K562 (cell line): Measurements from ENCODE around the gene LYPD5. TPM values are rescaled to one million over a fixed set of nuclear protein-coding genes. Genes with fewer than 3 reads are reported as not detected.
A peak's percentile ranks its signal among the peaks of the same experiment; 100 is the strongest.

Experiments
- CBFA2T2 ChIP-seq: fragments of 450-650 bp; conservative IDR thresholded peaks from 2 replicates; pipeline ENCODE4 v1.6.1; 2017; ENCODE audit warnings: mild to moderate bottlenecking
- CBX1 ChIP-seq: sonication (generic); IDR thresholded peaks from 2 replicates; pipeline ENCODE4 v1.6.1; 2016; ENCODE audit warnings: antibody characterized with exemption, low read depth, mild to moderate bottlenecking
- DMBX1 ChIP-seq: fragments of 250-450 bp; sonication (Bioruptor Pico); IDR thresholded peaks from 2 replicates; pipeline ENCODE4 v1.8.0; 2022; ENCODE audit warnings: inconsistent platforms, mild to moderate bottlenecking, moderate library complexity, borderline replicate concordance
- EP300 ChIP-seq: IDR thresholded peaks from 2 replicates; pipeline ENCODE4 v1.6.1; 2012; ENCODE audit warnings: low read length, improper control_type of control experiment
- FOS ChIP-seq: IDR thresholded peaks from 3 replicates; pipeline ENCODE4 v1.6.1; 2011; ENCODE audit not compliant: insufficient read length; ENCODE audit errors: extremely low read depth
- FOXA1 ChIP-seq: fragments of 450-650 bp; IDR thresholded peaks from 2 replicates; pipeline ENCODE4 v1.6.1; 2016; ENCODE audit warnings: mild to moderate bottlenecking, borderline replicate concordance
- HDGF ChIP-seq: fragments of 450-650 bp; IDR thresholded peaks from 2 replicates; pipeline ENCODE4 v1.6.1; 2016
- KDM2B ChIP-seq: fragments of 250-450 bp; sonication (Bioruptor Pico); IDR thresholded peaks from 2 replicates; pipeline ENCODE4 v1.8.0; 2021; ENCODE audit warnings: mild to moderate bottlenecking, moderate library complexity
- MAFG ChIP-seq: fragments of 450-650 bp; conservative IDR thresholded peaks from 2 replicates; pipeline ENCODE4 v1.6.1; 2016; ENCODE audit warnings: missing genetic modification characterization, missing compliant biosample characterization
- MCM7 ChIP-seq, 2 experiments: fragments of 450-650 bp; IDR thresholded peaks; 2 replicates each; pipeline ENCODE4 v1.6.1; 2016 to 2018
- MTA2 ChIP-seq: fragments of 450-650 bp; IDR thresholded peaks from 2 replicates; pipeline ENCODE4 v1.6.1; 2016; ENCODE audit warnings: low read depth
- NR3C1 ChIP-seq: sonication (generic); formaldehyde crosslinking; IDR thresholded peaks from 2 replicates; pipeline ENCODE4 v1.8.1; 2022; ENCODE audit warnings: missing genetic modification reagents
- PHF8 ChIP-seq: fragments of 200-600 bp; sonication (generic); IDR thresholded peaks from 2 replicates; pipeline ENCODE4 v1.6.1; 2012; ENCODE audit warnings: mixed run types, mild to moderate bottlenecking, inconsistent platforms, low read length, moderate library complexity, borderline replicate concordance
- TOE1 ChIP-seq, 2 experiments: fragments of 450-650 bp in 1 of 2; sonication (generic) in 1 of 2; formaldehyde crosslinking in 1 of 2; IDR thresholded peaks; 2 replicates each; pipeline versions ENCODE4 v1.7.1 to v1.8.0; 2016 to 2022; ENCODE audit warnings: borderline replicate concordance in 2 of 2, mild to moderate bottlenecking in 2 of 2, antibody characterized with exemption in 1 of 2, inconsistent platforms in 1 of 2, low read depth in 1 of 2, missing genetic modification reagents in 1 of 2, moderate library complexity in 1 of 2
- ZBTB7A ChIP-seq: IDR thresholded peaks from 2 replicates; pipeline ENCODE4 v1.6.1; 2011; ENCODE audit warnings: low read depth, mild to moderate bottlenecking, low read length, moderate library complexity, borderline replicate concordance; ENCODE audit not compliant: control insufficient read depth
- ZNF507 ChIP-seq: conservative IDR thresholded peaks from 2 replicates; pipeline ENCODE4 v1.6.1; 2017; ENCODE audit warnings: missing genetic modification characterization, missing compliant biosample characterization
- polyA plus RNA-seq, 8 experiments: library from polyadenylated mRNA; depleted of rRNA in 4 of 8; stranded (reverse) in 5 of 8; unstranded in 3 of 8; fragments of >200 nt; fragmentation: Nextera tagmentation in 2 of 8; fragmentation: Illumina TruSeq in 1 of 8; extraction: Ambion mirVana in 2 of 8; extraction: Trizol in 1 of 8; gene quantifications; 2 replicates each; pipeline versions ENCODE4 v1.2.1 to v1.2.3, GENCODE V29; 2011 to 2014; ENCODE audit warnings: inconsistent platforms in 1 of 8, missing spikeins in 1 of 8
- total RNA-seq, 7 experiments: library from RNA; depleted of rRNA in 6 of 7; stranded (reverse); fragments of >200 nt in 6 of 7; fragmentation: Illumina TruSeq in 2 of 7; extraction: Trizol in 2 of 7; gene quantifications; 2 replicates each; pipeline versions ENCODE4 v1.2.1 to v1.2.3, GENCODE V29; 2011 to 2021; ENCODE audit warnings: low replicate concordance in 1 of 7
- TF ChIP-seq, protein P1 (sequence below), 2 experiments: IDR thresholded peaks; 2 replicates each; pipeline ENCODE4 v1.6.1; 2012; ENCODE audit warnings: improper control_type of control experiment in 2 of 2, low read depth in 2 of 2, low read length in 2 of 2, borderline replicate concordance in 1 of 2
- TF ChIP-seq, protein P2 (sequence below): fragments of 450-650 bp; conservative IDR thresholded peaks from 2 replicates; pipeline ENCODE4 v1.6.1; 2016; ENCODE audit warnings: missing genetic modification characterization, low read depth, mild to moderate bottlenecking, missing compliant biosample characterization, moderate library complexity
- TF ChIP-seq, protein P3 (sequence below): fragments of 200-800 bp; sonication (Bioruptor generic); IDR thresholded peaks from 2 replicates; pipeline ENCODE4 v1.6.1; 2016; ENCODE audit warnings: missing genetic modification characterization, missing compliant biosample characterization

The LYPD5 gene
- total and polyA plus RNA-seq, 9 of the 15 experiments (the other 6 are each of a cell fraction or from before 2014, with no cell fraction given): 0.03 to 0.22 (median 0.10) TPM; not detected in 3

DNA sequence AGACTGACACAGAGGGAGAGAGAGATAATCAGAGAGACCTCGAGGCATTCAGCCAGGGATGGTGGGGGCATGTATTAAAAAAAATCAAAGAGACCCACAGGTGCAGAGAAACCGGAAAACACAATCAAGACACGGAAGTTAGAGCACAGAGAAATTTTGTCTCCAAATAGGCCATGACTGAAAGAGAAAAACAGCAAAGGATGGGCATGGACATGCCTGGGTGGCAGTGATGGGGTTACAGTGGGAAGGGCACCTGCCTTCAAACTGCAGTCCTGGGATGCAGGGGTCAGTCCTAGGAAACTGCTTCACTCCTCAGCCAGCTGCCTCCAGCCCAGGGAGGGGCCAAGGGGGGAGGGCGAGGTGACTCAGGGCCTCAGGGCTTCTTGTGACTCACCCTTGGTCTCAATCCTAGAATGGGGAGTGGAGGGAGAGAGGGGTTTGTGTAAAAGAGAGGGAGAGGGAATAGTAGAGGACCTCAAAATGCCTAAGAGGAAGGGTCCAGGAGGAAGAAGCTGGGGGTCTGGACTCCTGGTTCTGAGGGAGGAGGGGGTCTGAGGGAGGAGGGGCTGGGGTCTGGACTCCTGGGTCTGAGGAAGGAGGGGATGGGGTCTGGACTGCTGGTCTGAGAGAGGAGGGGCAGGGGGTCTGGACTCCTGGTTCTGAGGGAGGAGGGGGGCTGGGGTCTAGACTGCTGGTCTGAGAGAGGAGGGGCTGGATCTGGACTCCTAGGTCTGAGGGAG, 17.8 kb downstream of the LYPD5 start (continued):
- TF ChIP-seq, protein P1, sequence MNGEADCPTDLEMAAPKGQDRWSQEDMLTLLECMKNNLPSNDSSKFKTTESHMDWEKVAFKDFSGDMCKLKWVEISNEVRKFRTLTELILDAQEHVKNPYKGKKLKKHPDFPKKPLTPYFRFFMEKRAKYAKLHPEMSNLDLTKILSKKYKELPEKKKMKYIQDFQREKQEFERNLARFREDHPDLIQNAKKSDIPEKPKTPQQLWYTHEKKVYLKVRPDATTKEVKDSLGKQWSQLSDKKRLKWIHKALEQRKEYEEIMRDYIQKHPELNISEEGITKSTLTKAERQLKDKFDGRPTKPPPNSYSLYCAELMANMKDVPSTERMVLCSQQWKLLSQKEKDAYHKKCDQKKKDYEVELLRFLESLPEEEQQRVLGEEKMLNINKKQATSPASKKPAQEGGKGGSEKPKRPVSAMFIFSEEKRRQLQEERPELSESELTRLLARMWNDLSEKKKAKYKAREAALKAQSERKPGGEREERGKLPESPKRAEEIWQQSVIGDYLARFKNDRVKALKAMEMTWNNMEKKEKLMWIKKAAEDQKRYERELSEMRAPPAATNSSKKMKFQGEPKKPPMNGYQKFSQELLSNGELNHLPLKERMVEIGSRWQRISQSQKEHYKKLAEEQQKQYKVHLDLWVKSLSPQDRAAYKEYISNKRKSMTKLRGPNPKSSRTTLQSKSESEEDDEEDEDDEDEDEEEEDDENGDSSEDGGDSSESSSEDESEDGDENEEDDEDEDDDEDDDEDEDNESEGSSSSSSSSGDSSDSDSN (IDR thresholded peaks at IDR 0.05; ENCODE audit: borderline replicate concordance in 1 of 2, low read depth in 2 of 2, low read length in 2 of 2): 0 out of 4 replicates have a peak, but pooled peaks of 1 of the 2 experiments have one; percentile 21
- peak; percentile 77 for TF ChIP-seq FOS
- TF ChIP-seq HDGF: no peak; the same call in 1 of the 2 replicates
- TF ChIP-seq ZBTB7A: peak; percentile 89
- no peak; the same call in 1 of the 2 replicates for TF ChIP-seq MTA2
- no peak for TF ChIP-seq NR3C1
- TF ChIP-seq KDM2B (CRISPR knock-in tag): no peak
- TF ChIP-seq PHF8: peak; percentile 1; the same call in 1 of the 2 replicates
- no peak for TF ChIP-seq FOXA1
- peak; percentile 42; the same call in 1 of the 2 replicates for TF ChIP-seq TOE1 (IDR thresholded peaks at IDR 0.05; ENCODE audit: borderline replicate concordance)
- TF ChIP-seq TOE1 (CRISPR knock-in tag; IDR thresholded peaks at IDR 0.05; ENCODE audit: borderline replicate concordance, low read depth): no peak
- TF ChIP-seq CBFA2T2: 0 out of 2 replicates have a peak, but pooled peaks have one; percentile 18
- TF ChIP-seq CBX1: no peak
- TF ChIP-seq, protein P2, sequence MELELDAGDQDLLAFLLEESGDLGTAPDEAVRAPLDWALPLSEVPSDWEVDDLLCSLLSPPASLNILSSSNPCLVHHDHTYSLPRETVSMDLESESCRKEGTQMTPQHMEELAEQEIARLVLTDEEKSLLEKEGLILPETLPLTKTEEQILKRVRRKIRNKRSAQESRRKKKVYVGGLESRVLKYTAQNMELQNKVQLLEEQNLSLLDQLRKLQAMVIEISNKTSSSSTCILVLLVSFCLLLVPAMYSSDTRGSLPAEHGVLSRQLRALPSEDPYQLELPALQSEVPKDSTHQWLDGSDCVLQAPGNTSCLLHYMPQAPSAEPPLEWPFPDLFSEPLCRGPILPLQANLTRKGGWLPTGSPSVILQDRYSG (tag): no peak
- TF ChIP-seq MAFG (tag): peak; percentile 51
- TF ChIP-seq DMBX1 (CRISPR knock-in tag): 0 out of 2 replicates have a peak, but pooled peaks have one; percentile 20
- no peak for TF ChIP-seq ZNF507 (tag)
- TF ChIP-seq, protein P3, sequence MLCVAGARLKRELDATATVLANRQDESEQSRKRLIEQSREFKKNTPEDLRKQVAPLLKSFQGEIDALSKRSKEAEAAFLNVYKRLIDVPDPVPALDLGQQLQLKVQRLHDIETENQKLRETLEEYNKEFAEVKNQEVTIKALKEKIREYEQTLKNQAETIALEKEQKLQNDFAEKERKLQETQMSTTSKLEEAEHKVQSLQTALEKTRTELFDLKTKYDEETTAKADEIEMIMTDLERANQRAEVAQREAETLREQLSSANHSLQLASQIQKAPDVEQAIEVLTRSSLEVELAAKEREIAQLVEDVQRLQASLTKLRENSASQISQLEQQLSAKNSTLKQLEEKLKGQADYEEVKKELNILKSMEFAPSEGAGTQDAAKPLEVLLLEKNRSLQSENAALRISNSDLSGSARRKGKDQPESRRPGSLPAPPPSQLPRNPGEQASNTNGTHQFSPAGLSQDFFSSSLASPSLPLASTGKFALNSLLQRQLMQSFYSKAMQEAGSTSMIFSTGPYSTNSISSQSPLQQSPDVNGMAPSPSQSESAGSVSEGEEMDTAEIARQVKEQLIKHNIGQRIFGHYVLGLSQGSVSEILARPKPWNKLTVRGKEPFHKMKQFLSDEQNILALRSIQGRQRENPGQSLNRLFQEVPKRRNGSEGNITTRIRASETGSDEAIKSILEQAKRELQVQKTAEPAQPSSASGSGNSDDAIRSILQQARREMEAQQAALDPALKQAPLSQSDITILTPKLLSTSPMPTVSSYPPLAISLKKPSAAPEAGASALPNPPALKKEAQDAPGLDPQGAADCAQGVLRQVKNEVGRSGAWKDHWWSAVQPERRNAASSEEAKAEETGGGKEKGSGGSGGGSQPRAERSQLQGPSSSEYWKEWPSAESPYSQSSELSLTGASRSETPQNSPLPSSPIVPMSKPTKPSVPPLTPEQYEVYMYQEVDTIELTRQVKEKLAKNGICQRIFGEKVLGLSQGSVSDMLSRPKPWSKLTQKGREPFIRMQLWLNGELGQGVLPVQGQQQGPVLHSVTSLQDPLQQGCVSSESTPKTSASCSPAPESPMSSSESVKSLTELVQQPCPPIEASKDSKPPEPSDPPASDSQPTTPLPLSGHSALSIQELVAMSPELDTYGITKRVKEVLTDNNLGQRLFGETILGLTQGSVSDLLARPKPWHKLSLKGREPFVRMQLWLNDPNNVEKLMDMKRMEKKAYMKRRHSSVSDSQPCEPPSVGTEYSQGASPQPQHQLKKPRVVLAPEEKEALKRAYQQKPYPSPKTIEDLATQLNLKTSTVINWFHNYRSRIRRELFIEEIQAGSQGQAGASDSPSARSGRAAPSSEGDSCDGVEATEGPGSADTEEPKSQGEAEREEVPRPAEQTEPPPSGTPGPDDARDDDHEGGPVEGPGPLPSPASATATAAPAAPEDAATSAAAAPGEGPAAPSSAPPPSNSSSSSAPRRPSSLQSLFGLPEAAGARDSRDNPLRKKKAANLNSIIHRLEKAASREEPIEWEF (CRISPR knock-in tag): no peak
- TF ChIP-seq EP300: peak; percentile 68
- no peak for TF ChIP-seq MCM7 (IDR thresholded peaks at IDR 0.05)
